ENCODE results near the gene APOOL.

The APOOL gene

DNA sequence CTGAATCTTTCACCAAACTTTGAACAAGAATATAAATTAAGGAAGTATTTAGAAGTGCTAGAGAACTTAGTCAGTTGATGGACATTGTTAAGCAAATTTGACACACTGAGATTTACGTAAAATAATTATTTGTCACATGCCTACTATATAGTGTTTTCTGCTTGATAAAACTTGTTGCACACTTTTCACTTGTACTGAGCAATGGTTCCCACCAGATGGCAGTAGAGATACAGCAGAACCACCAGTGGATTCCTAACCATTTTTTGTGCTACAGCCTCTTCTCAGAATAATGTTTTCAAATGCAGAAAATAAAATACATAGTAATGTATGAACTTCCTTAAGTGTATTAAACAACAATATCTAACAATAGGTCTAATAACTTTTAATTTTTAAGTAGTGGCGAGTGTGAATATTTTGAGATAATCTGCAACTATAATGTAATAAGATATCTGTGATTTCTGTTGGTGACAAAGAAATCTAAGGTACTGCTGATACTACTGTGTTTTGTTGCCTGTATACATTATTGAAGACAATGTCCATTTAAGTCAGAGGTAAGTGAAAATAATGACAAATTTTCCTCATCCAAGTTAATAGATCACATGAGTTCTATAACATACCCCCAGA is 81.2 kb downstream of the APOOL start:
- DNase-seq, result no peak

GRCh38 chrX:85089321-85089840 is 85.7 kb downstream of the APOOL start:
- DNase-seq, result no peak

GRCh38 chrX:85107407-85107806 is 103.7 kb downstream of the APOOL start:
- DNase-seq, result no peak

GRCh38 chrX:85108165-85108564 is 104.5 kb downstream of the APOOL start:
- DNase-seq, result no peak

DNA sequence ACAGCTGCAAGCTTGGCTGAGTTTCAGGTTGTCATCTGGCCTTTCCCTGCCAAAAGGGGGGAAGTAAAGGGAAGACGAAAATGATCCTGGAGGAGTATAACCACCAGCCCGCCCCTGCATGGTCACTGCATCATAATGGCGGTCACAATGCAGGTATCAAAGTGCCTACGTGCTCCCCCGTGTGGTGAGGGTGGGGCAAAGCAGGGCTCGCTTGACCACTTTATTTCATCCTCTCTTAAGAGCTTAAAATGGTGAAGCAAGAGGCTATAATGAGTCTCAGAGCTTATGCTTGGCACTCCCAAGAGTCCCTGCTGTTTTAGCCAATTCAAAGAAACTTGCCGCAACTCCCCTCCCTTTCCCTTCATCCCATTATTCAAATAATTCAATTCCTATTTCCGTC is 105.6 kb downstream of the APOOL start:
- DNase-seq, result no peak

- DNase-seq, result no peak
Measured at GRCh38 chrX:85111347-85111746, 107.7 kb downstream of the APOOL start.

GRCh38 chrX:85112293-85112692 is 108.6 kb downstream of the APOOL start:
- DNase-seq, result no peak

GRCh38 chrX:85113746-85114145 is 110.1 kb downstream of the APOOL start:
- DNase-seq, result no peak

GRCh38 chrX:85114171-85114570 is 110.5 kb downstream of the APOOL start:
- no peak for DNase-seq

DNA sequence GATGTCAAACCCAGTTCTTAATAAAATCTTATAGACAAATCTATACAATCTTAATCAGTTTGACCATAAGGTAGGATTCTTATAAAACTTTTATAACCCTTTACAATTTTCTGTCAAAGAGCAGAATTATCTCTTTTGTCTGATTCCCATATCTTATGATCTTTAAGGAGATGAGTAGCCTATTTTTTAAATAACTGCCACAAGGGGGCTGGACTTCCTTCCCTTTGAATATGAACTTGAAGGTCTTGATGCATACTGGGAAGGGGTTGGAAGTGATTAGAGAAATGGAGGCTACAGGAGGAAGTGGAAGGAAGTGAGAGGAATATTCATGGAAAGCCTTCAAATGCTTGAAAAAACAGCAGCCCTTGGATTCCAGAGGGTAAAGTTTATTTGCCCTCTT is 111.1 kb downstream of the APOOL start:
- no peak for DNase-seq

DNA sequence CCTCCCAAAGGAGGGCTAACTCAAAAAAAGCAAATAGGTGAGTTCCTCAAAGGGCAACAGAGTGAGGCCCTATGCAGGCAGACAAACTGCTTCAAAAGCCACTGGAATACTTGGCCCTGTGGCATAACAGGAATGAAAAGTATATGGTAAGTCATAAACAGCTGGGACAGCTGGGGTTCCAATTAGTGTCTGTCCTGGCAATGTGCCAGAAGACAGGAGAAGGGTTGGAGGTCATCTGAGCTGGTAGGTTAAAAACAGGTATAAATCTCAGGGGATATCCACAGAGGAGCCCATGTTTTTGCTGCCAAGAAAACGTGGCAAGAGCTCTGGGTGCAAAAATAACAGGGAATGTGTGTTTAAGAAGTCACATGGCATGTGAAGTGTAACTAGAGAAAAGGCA is 111.6 kb downstream of the APOOL start:
- no peak for DNase-seq

- no peak for DNase-seq
Measured at GRCh38 chrX:85136409-85136808, 132.7 kb downstream of the APOOL start.

- DNase-seq, result no peak
Measured at GRCh38 chrX:85139422-85139821, 135.7 kb downstream of the APOOL start.

- no peak for DNase-seq
Measured at GRCh38 chrX:85140964-85141363, 137.3 kb downstream of the APOOL start.

All from right forelimb (tissue), 1 donor.